ENCODE data around the gene CT47B1.
"Not testable (repeated sequence)": the region's sequence is repeated elsewhere in the genome, so short reads cannot be mapped to it uniquely, and the experiment has no call there.

The CT47B1 gene

DNA sequence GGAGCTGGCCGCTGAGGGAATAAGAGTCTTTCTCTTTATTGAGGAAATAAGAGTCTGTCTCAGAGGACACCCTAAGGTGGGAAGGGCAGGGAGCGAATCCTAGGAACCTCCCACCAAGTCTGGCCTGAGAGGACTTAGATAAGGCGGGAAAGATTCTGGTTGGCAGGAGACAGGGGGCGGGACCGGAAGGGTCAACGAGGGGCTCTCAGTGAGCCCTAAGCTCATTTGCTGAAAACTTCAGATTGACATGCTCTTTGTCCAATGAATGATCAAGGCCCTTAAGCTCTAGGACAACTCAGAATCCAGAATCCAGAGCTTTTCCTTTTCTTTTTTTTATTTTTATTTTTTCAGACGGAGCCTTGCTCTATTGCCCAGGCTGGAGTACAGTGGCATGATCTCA lies at the start of gene CT47B1:
TSS of gene CT47B1 (minus strand) at position 101 of the 400 bp plus-strand sequence. CDS start 196 bp downstream, outside the sequence.
- DNase-seq (ENCODE audit: low spot score) = not testable (repeated sequence)

DNA sequence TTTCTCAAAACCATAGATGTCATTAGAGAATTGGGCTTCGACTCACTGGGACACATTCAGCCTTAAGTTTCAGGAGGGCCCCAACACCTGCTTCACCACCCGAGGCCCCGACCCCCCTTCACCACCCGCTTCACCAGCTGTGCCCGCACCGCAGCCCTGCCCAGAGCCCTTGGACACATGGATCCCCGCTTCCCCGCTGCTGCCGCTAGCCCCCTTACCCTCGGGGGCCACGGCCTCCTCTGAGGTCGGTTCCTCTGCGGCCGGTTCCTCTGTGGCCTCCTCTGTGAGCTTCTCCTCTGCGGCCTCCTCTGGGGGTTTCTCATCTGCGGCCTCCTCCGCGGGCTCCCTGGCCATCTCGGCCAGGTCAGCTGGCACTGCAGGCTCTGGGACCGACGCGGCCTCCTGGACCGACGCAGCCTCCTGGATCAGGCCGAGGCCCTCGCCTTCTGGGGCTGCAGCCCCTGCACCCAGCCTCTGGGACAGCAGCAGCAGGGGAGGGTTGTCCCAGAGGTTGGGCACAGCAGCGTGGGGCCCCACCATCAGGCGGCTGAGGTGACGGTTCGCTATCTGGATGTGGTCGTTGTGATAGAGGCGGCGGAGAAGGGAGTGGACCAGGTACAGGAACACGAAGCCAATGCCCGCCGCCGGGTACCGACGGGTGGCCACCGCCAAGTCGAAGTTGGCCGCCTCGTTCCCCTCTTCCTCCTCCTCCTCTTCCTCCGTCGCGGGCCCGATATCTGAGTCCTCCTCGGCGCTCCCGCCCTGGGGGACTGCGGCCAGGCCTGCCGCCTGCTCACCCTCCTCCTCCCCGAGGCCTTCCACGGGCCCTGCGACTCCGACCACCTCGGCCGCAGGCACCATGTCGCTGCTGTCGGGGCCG lies 748 bp downstream of the CT47B1 start:
- no peak for DNase-seq (ENCODE audit: low spot score)

DNA sequence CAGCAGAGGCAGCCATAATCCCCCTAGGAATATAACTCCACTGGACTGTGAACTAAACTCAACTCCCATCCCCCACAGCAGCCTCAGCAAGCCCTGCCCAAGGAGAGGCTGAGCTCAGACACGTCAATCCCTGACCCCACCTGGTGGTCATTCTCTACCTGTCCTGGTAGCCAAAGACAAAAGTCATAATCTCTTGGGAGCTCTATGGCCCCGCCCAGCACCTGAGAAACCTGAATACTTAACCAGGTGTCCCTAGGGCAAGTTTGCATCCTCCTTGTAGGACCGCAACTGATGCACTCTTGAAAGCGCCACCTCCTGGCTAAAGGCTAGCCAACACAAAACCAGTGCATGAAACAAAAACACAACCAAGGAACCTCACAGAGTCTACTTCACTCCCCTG lies 18.4 kb downstream of the CT47B1 start:
- no peak for DNase-seq (ENCODE audit: low spot score)

DNA sequence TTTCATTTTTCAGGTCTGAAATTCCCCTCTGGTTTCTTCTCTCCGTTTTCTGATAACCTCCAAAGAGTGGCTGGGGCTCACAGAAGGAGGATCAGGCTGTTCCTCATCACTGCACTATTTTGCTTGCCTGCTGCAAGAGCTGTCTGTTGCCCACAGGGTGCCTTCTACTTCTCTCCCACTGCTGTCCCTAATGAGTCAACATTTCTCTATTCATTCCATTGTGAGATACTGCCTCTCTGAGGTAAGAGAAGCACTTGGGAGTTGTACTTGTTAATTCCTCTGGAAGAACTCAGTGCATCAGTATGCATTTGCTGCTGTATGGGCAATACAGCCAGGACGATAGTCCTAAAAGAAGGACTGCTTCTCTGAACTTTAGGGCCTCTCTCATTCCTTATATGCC lies 34.8 kb downstream of the CT47B1 start:
- DNase-seq (ENCODE audit: low spot score) = no peak

DNA sequence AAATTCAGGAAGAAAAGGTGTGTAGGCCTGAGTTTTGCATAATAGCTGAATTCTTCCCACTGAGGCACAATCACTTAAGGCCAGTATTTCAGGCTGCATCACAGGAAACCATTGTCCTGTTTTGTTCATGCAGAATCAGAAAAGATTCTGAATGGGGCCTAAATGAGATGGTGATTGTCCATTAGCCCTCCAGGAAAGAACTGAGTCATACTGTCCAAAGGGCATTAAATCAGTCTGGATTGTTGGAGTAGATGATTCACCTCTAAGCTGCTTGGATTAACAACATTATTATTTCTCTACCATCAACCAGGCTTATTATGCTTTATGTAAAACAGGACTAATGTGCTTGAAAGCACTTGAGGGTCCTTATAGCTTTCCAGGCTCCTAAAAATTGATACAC lies 36.2 kb downstream of the CT47B1 start:
- no peak for DNase-seq (ENCODE audit: low spot score)

DNA sequence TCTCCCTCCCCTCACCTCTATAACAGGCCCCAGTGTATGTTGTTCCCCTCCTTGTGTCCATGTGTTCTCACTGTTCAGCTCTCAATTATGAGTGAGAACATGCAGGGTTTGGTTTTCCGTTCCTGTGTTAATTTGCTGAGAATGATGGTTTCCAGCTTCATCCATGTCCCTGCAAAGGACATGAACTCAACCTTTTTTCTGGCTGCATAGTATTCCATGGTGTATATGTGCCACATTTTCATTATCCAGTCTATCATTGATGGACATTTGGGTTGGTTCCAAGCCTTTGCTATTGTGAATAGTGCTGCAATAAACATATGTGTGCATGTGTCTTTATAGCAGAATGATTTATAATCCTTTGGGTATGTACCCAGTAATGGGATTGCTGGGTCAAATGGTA lies 48.5 kb downstream of the CT47B1 start:
- DNase-seq (ENCODE audit: low spot score) = not testable (repeated sequence)

DNA sequence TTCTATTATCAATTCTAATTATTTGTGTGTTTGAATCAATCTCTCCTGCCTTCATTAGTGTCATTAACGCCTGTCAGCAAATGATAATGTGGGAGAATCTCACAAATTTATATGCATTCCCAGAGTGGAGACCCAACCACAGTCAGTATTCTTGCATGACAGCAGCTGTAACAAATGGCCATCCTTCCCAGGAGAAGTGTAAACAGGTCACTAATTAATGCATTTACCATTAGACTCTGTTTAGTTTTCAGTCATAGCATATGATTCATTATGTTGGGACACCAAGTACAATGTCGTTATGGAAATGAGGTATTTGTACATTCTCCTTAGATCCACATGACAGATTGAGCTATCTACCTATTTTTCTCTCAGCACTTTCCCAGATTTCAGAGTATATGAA lies 50.5 kb downstream of the CT47B1 start:
- no peak for DNase-seq (ENCODE audit: low spot score)

DNA sequence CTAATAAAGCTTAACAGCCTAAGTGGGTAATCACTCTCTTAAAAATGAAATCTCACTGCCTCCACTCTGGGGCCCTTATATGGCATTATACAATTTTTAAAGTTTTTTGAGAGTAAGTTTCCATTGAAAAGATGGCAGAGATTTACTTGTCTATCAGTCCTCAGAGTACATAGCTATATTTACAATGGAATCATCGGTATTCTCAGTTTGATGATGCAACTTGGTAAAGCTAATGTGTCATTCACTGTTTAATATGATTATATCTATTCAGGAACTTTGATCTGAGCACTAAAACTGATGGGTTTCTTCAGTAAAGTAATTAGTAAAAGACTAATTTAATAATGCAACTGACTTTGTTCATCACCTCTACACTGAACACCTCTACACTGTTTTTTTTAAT lies 51.6 kb downstream of the CT47B1 start:
- DNase-seq (ENCODE audit: low spot score) = no peak

DNA sequence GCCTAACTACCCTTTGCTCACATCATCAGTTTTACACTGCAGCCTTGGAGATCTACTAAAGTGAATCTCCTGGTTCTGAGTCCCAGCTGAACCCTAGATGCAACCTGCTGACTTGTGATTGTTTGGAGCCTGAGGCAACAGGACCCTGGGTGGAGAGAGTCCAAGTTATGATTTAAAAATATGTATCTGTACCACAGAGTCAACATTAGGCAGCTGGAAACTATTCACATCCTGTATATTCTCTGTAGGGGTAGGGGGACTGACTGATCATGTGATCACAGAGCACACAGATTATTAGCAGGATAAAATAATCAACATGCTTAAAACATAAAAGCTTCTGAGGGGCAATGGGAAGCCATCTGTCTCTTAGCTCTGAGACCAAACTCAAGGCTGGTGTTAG lies 52.1 kb downstream of the CT47B1 start:
- no peak for DNase-seq (ENCODE audit: low spot score)
